Measurements from ENCODE around the gene C16orf46. TPM values are rescaled to one million over a fixed set of nuclear protein-coding genes. Genes with fewer than 3 reads are reported as not detected.

C16orf46 gene
- total and polyA plus RNA-seq, 2 experiments from 2014 or later = 0.59 to 1.4 TPM

DNA sequence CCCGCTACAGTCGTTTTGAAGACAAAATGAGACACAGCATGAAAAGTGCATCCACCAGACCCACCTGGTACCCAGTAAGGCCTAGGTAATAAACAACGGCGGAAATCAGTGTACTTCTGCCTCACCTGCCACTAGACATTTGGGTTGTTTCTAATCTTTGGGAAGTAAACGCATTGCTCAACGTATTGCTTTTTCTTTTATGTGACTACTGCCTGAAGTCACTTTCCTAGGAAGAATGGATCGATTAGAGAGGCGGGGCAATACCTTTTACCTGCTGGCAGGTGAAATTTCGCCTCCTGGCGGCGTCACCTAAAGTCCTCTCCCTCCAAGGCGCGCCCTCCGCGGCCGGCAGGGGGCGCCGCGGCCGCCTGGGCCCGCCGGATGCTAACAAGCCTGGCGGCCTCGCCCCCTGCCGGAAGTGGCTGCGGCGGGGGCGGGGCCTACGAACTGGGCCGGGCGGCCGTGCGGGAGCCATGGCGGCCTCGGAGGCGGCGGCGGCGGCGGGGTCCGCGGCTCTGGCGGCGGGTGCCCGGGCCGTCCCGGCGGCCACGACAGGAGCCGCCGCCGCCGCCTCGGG is 41.6 kb downstream of the C16orf46 start, which contains the start of gene ATMIN:
Gene ATMIN (plus strand): TSS at position 445 of the 577 bp plus-strand sequence. CDS start 29 bp downstream, at position 474.
- peak within 1 kb of the TSS; percentile 100 for H3K4me2 ChIP-seq
- peak within 1 kb of the TSS; percentile 96 for H3K4me3 ChIP-seq
- peak within 1 kb of the TSS; percentile 29; the same call in 1 of the 2 replicates for H2AFZ ChIP-seq
- peaks cover 9% of the 10 kb centered on the region for H3K4me1 ChIP-seq (ENCODE audit: insufficient read depth)
- H3K27me3 Mint-ChIP-seq (ENCODE audit: insufficient read depth, low read depth, poor library complexity) = peaks cover 6% of the 10 kb centered on the region
- peaks cover 43% of the 10 kb centered on the region for H3K79me2 ChIP-seq (replicated peaks; ENCODE audit: insufficient read depth)
- TF ChIP-seq, protein P1, sequence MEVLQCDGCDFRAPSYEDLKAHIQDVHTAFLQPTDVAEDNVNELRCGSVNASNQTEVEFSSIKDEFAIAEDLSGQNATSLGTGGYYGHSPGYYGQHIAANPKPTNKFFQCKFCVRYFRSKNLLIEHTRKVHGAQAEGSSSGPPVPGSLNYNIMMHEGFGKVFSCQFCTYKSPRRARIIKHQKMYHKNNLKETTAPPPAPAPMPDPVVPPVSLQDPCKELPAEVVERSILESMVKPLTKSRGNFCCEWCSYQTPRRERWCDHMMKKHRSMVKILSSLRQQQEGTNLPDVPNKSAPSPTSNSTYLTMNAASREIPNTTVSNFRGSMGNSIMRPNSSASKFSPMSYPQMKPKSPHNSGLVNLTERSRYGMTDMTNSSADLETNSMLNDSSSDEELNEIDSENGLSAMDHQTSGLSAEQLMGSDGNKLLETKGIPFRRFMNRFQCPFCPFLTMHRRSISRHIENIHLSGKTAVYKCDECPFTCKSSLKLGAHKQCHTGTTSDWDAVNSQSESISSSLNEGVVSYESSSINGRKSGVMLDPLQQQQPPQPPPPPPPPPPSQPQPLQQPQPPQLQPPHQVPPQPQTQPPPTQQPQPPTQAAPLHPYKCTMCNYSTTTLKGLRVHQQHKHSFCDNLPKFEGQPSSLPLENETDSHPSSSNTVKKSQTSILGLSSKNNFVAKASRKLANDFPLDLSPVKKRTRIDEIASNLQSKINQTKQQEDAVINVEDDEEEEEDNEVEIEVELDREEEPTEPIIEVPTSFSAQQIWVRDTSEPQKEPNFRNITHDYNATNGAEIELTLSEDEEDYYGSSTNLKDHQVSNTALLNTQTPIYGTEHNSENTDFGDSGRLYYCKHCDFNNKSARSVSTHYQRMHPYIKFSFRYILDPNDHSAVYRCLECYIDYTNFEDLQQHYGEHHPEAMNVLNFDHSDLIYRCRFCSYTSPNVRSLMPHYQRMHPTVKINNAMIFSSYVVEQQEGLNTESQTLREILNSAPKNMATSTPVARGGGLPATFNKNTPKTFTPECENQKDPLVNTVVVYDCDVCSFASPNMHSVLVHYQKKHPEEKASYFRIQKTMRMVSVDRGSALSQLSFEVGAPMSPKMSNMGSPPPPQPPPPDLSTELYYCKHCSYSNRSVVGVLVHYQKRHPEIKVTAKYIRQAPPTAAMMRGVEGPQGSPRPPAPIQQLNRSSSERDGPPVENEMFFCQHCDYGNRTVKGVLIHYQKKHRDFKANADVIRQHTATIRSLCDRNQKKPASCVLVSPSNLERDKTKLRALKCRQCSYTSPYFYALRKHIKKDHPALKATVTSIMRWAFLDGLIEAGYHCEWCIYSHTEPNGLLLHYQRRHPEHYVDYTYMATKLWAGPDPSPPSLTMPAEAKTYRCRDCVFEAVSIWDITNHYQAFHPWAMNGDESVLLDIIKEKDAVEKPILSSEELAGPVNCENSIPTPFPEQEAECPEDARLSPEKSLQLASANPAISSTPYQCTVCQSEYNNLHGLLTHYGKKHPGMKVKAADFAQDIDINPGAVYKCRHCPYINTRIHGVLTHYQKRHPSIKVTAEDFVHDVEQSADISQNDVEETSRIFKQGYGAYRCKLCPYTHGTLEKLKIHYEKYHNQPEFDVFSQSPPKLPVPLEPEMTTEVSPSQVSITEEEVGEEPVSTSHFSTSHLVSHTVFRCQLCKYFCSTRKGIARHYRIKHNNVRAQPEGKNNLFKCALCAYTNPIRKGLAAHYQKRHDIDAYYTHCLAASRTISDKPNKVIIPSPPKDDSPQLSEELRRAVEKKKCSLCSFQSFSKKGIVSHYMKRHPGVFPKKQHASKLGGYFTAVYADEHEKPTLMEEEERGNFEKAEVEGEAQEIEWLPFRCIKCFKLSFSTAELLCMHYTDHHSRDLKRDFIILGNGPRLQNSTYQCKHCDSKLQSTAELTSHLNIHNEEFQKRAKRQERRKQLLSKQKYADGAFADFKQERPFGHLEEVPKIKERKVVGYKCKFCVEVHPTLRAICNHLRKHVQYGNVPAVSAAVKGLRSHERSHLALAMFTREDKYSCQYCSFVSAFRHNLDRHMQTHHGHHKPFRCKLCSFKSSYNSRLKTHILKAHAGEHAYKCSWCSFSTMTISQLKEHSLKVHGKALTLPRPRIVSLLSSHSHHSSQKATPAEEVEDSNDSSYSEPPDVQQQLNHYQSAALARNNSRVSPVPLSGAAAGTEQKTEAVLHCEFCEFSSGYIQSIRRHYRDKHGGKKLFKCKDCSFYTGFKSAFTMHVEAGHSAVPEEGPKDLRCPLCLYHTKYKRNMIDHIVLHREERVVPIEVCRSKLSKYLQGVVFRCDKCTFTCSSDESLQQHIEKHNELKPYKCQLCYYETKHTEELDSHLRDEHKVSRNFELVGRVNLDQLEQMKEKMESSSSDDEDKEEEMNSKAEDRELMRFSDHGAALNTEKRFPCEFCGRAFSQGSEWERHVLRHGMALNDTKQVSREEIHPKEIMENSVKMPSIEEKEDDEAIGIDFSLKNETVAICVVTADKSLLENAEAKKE (CRISPR knock-in tag; IDR thresholded peaks at IDR 0.05) = no peak
- TF ChIP-seq POLR2AphosphoS5 (IDR thresholded peaks at IDR 0.05; ENCODE audit: low read depth) = peak; percentile 42; the same call in 1 of the 2 replicates
- peak; percentile 85 to 96 for TF ChIP-seq CTCF (conservative IDR thresholded peaks at IDR 0.05; ENCODE audit: low read depth in 2 of 2)
- TF ChIP-seq CREB1 (CRISPR knock-in tag; IDR thresholded peaks at IDR 0.05; ENCODE audit: low read depth) = peak; percentile 42; the same call in 1 of the 2 replicates
- TF ChIP-seq NANOG (IDR thresholded peaks at IDR 0.05; ENCODE audit: borderline replicate concordance) = no peak
- no peak for TF ChIP-seq JUNB (IDR thresholded peaks at IDR 0.05; ENCODE audit: unreplicated experiment)
- 0 out of 2 replicates have a peak, but pooled peaks cover 4% of the 10 kb centered on the region for H3K9me2 ChIP-seq (ENCODE audit: insufficient read depth)
- H3K36me3 Mint-ChIP-seq (ENCODE audit: low read depth) = peaks cover 41% of the 10 kb centered on the region
- peaks cover 7% of the 10 kb centered on the region; the same call in 1 of the 2 replicates for H3K36me3 ChIP-seq (ENCODE audit: insufficient read depth)
- peaks cover 12% of the 10 kb centered on the region; the same call in 2 of the 3 replicates for H3K9me3 Mint-ChIP-seq
- H3F3A ChIP-seq (replicated peaks; ENCODE audit: low read depth) = no peaks in the 10 kb centered on the region
- peaks cover 11% of the 10 kb centered on the region for H3K4me1 Mint-ChIP-seq
- H4K20me1 ChIP-seq (replicated peaks; ENCODE audit: insufficient read depth) = peaks cover 22% of the 10 kb centered on the region
- peak; percentile 88 for ATAC-seq
- H3K27ac ChIP-seq (ENCODE audit: low read depth) = 0 out of 2 replicates have a peak within 1 kb of the TSS, but pooled peaks have one; percentile 45
- no peaks in the 10 kb centered on the region for H3K27me3 ChIP-seq (ENCODE audit: insufficient read depth)
- H3K27ac Mint-ChIP-seq = peak within 1 kb of the TSS; percentile 91
- peak within 1 kb of the TSS; percentile 90 for H3K4me3 Mint-ChIP-seq
- DNase-seq (ENCODE audit: low spot score) = peak; percentile 94

All from GM23338 (cell line).